Measurements from ENCODE around the gene SCARB1.

DNA sequence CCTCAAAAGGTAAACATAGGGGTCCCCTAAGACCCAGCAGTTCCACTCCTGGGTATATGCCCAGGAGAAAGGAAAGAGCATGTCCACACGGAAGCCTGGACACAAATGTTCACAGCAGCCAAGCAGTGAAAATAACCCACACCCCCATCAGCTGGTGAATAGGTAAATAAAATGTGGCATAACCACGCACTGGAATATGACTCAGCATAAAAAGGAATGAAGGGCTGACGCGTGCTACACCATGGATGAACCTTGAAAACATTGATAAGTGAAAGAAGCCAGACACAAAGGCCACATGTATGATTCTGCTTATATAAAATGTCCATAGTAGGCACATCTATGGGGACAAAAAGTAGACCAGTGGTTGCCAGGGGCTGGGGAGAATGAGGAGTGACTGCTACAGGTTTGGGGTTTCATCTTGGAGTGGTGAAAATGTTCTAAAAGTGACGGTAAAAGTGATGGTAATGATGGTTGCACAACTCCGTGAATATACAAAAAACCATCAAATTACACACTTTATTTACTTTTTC, 3.8 kb upstream of the SCARB1 start:
- TF ChIP-seq OVOL2 (CRISPR knock-in tag; IDR thresholded peaks at IDR 0.05; ENCODE audit: borderline replicate concordance) (no peak), CTCF (IDR thresholded peaks at IDR 0.05) (no peak), MLX (CRISPR knock-in tag; IDR thresholded peaks at IDR 0.05) (no peak), ARID4B (CRISPR knock-in tag; IDR thresholded peaks at IDR 0.05; ENCODE audit: borderline replicate concordance) (no peak), ZBTB21 (CRISPR knock-in tag; IDR thresholded peaks at IDR 0.05; ENCODE audit: borderline replicate concordance) (no peak), E2F4 (CRISPR knock-in tag; IDR thresholded peaks at IDR 0.05; ENCODE audit: borderline replicate concordance, low read depth) (no peak), IRF1 (CRISPR knock-in tag; IDR thresholded peaks at IDR 0.05) (no peak)

All from WTC11 (cell line).